Measurements from ENCODE around the gene FETUB.
"Not testable (repeated sequence)": the region's sequence is repeated elsewhere in the genome, so short reads cannot be mapped to it uniquely, and the experiment has no call there.

Gene FETUB

GRCh38 chr3:186613637-186614265 is 26.4 kb upstream of the FETUB start:
- no peak for DNase-seq (ENCODE audit: low read depth)

DNA sequence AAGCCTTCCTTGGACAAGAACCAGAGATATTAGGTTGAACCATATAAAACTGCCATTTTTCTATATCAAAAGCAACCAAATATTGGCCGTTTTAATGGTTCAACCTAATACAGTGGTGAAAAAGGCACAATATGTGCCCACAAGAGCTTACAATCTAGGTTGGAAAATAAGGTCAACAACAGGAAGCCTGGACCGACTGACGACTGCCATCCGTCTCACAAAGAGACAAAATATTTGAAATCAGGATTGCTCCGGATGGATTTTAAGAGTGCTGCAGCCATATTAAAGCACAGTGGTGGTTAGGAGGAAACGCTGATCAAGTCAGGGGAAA is 26.0 kb upstream of the FETUB start:
- DNase-seq (ENCODE audit: low read depth): no peak

GRCh38 chr3:186614597-186615483 is 25.4 kb upstream of the FETUB start:
- DNase-seq (ENCODE audit: low read depth): peak; percentile 45

GRCh38 chr3:186616299-186616617 is 23.9 kb upstream of the FETUB start:
- no peak for DNase-seq (ENCODE audit: low read depth)

GRCh38 chr3:186617036-186617946 is 22.9 kb upstream of the FETUB start:
- peak; percentile 64 for DNase-seq (ENCODE audit: low read depth)

- DNase-seq (ENCODE audit: low read depth): no peak
Observed at GRCh38 chr3:186618318-186618938, 21.8 kb upstream of the FETUB start.

- DNase-seq (ENCODE audit: low read depth): no peak
Observed at GRCh38 chr3:186619787-186620212, 20.4 kb upstream of the FETUB start.

DNA sequence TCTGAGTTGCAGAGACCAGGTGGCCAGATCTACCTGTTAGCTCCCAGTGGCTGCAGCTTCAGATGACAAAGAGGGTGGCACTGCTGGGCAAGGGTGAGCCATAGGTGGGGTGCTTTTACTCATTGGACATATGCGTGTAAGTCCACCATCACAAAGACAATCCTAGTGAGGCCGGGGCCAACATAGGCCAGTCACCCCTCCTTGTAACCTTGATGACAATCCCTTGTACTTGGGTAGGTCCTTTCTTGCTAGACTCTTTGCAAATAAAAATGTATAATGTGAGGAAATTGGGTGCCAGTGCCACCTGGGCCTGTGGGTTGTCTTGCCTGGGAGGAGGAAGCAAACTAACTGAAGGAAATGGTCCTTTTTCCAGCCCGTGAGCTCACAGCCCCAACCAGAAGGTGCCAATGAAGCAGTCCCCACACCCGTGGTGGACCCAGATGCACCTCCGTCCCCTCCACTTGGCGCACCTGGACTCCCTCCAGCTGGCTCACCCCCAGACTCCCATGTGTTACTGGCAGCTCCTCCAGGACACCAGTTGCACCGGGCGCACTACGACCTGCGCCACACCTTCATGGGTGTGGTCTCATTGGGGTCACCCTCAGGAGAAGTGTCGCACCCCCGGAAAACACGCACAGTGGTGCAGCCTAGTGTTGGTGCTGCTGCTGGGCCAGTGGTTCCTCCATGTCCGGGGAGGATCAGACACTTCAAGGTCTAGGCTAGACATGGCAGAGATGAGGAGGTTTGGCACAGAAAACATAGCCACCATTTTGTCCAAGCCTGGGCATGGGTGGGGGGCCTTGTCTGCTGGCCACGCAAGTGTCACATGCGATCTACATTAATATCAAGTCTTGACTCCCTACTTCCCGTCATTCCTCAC is 19.7 kb upstream of the FETUB start:
- no peak for DNase-seq (ENCODE audit: low read depth)

GRCh38 chr3:186621894-186622650 is 18.1 kb upstream of the FETUB start:
- DNase-seq (ENCODE audit: low read depth): no peak

- no peak for DNase-seq (ENCODE audit: low read depth)
Observed at GRCh38 chr3:186622651-186623310, 17.4 kb upstream of the FETUB start.

DNA sequence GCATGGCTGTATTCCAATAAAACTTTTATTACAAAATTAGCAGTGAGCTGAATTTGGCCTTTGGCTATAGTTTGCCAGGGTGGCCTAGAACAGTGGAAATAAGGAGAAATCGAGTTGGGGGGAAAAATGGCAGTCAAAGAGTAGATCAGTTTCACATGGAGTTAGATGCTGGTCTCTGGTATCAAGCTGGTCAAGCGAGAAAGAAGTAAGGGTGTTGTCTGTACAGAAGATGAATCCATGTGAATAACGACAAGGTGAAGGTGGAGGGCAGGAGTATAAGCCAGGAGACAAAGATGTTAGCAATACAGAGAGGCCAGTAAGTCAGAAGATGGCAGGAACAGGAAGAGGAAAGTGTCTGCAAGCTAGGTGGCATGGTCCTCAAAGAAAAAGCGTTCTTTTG is 15.6 kb upstream of the FETUB start:
- DNase-seq (ENCODE audit: low read depth): no peak

- DNase-seq (ENCODE audit: low read depth): no peak
Observed at GRCh38 chr3:186625600-186626042, 14.6 kb upstream of the FETUB start.

DNA sequence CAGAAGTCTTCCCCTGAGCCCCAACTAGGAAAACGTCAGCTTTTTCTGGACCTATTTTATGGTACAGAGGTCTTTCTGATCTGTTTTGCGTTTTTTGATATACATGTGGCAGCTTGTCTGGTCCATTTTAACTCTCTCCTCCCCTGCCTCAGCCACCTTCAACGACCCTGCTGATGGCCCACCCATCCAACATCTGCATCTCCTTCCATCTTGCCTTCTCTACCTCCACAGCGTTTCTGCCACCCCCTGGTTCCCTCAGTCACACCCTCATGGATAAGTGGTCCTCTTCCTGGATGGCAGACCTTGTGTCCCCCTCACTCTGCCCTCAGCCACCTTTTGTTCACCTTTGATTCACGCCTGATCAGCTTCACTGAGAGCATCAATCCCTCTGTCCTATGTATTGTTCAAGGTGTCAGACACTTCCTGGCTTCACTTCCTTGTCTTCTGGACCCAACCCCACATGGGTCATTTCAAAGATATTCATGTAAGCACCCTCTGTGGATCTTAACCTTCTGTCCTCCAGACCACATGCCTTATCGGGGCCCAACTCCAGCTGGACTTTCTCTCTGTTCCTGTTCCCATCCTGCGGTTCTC is 13.8 kb upstream of the FETUB start:
- DNase-seq (ENCODE audit: low read depth): no peak

DNA sequence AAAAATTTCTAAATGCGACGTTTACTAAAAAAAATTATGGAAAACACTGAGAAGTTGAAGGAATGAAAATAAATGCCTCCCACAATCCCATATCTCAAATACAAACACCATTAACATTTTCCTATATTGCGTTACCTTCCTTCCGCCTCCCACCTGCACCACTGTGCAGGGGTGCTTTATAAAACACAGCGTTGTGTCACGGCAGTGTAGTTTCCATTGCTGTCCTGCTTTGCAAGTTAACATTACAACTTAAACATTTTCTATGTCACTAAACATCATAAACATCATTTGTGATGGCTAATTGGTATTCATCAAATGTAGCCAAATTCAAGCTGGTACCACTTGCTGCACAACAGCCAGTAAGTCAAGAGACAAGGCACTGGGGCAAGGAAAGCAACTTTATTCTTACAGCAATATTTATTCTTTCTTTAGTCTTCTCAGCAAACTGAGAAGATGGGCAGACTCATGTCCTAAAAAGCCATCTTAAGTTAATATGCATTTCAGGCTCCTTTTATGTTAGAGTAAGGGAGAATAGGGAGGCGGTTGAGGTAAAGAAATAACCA is 12.3 kb upstream of the FETUB start:
- DNase-seq (ENCODE audit: low read depth): no peak

- DNase-seq (ENCODE audit: low read depth): no peak
Observed at GRCh38 chr3:186628756-186629155, 11.4 kb upstream of the FETUB start.

DNA sequence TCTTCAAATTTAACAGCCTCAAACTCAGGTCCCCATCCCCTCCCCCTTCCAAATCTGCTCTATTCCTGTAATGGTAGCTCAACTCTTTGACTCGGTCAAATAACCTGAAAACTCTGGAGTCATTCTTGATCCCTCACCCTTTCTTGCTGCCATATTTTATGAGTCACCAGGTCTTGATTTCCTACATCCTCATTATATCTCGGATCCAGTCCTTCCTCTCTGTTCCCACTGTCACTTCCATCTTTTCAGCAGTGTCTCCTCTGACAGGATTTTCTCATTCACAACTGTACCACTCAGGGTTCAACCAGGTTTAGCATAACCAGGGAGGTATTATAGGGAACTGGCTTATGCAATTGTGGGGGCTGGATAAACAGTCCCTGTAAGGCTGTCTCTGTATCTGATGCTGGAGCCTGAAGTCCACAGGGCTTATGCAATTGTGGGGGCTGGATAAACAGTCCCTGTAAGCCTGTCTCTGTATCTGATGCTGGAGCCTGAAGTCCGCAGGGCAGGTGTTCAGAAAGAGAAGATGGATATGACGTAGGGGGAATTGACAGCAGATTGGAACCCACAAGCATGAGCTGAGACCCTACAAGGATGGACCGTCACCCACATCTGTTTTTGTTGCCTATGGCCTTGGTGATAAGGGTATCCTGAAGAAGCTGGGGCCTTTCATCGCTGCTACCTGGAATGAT is 9.1 kb upstream of the FETUB start:
- DNase-seq (ENCODE audit: low read depth): no peak

DNA sequence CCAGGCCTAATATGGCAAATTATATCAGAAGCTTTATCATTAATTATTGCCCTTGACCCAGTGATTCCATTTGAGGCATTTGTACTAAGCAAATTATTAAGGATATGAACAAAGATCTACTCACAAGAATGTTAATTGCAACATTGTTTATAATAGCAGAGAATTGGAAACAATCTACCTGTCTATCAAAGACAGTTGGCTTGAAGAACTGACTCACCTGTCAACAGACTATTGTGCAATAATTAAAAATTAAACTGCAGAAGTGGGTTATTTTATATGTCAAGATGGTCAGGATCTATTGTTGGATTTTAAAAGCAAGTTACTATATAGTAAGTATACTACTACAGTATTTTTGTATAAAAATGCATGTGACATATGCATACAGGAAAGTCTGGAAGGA is 6.7 kb upstream of the FETUB start:
- DNase-seq (ENCODE audit: low read depth): no peak

- DNase-seq (ENCODE audit: low read depth): not testable (repeated sequence)
Observed at GRCh38 chr3:186634207-186634606, 6.0 kb upstream of the FETUB start.

- no peak for DNase-seq (ENCODE audit: low read depth)
Observed at GRCh38 chr3:186635532-186635931, 4.7 kb upstream of the FETUB start.

Data from stimulated activated CD8-positive, alpha-beta memory T cell treated with anti-CD3 and anti-CD28 coated beads, Interleukin-12 subunit alpha, Interleukin-12 subunit beta, amount 100 ng/mL, for 4 hours (primary cell).